AG08395 (cell line): ENCODE data around the gene SCGB1A1.
A peak's percentile ranks its signal among the peaks of the same experiment; 100 is the strongest.

Source experiments
- DNase-seq: peaks from one replicate; pipeline ENCODE4 v3.0.0; 2012; ENCODE audit warnings: mixed read lengths, low spot score

The SCGB1A1 gene

DNA sequence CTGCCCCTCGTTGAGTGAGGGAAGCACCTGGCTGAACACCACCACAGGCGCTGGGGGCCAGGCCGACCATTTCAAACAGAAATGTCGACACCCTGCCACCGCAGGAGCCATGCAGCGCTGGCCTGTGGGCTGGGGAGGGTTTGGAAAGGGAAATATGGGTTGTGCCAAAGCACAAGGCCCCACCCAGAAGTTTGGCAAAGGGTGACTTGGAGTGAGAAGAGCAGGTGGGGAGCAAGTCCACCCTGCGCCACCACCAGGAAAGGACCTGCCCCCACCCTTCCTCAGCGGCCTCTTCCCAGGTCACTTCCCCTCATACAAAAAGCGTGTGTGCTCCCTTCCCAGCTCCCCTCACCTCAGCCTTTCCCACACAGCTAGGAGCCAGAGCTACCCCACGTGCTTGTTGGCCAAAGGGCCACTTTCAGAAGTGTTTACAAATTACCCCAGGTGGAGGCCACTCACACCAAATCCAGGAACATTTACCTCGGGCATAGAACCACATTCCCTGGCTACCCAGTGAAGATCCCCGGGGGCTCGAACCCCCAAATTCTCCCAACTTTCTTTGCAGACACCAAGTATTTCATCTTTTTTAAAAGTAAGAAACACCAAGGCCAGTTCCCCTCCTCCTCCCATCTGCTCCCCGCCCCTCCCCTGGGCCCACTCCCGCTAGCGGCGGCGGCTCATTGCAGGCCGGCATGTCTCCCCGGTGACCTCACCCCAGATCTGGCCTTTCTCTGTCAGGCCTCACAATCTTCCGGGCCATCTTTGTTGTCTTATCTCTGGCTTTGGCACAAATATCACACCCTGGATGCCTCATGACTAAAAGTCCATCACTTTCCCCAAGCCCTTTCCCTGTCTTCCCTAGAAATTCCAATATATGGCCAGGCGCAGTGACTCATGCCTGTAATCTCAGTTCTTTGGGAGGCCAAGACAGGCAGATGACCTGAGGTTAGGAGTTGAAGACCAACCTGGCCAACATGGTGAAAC is 20.5 kb upstream of the SCGB1A1 start:
- DNase-seq, result peak; percentile 40

DNA sequence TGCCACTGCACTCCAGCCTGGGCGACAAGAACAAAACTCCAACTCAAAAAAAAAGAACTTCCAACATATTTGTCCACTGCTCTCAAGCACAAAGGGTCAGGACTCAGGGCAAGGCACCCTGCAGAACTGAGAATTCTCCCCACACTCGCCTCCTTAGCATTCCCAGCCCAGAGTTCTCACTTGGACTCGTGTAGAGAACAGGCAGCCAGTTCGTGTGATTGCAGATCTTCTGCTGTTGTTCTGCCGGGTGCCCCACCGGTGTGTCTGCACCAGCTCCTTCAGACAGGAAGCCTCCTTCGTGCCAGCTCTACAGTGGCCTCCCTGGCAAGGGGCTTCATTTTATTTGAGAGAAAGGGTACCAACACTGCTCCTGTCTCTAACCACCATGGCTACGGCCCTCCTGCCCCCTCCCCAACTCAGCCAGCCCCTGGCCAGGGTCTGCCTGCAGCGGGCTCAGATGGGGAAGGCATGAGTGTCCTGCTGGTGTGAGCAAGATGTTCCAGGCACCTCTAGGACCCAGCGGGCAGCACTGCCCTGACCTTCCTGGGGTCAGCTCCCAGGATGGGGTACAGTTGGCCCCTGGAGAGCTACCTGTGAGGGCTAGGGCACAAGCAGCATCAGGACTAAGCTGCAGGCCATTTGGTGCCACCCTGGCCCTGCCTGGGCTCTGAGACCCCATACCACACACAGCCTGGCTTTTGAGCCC is 19.5 kb upstream of the SCGB1A1 start:
- DNase-seq, result no peak

DNA sequence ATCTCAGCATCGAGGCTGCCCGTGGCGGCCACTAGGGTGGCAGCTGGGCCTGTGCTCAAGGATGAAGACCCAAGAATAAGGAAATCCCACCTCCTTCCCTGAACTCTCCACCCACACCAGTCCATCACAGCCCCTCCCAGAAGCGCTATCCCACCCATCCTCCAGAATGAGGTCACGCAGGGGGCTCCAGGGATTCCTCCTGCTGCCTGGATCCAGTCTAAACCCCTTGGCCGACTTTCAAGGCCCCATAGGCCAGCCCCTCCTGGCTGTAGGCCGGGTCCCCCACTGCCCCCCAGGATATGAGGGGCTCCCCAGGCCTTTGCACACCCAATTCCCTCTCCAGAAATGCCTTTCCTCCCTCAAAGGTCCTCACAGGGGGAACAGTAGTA is 19.0 kb upstream of the SCGB1A1 start:
- no peak for DNase-seq

DNA sequence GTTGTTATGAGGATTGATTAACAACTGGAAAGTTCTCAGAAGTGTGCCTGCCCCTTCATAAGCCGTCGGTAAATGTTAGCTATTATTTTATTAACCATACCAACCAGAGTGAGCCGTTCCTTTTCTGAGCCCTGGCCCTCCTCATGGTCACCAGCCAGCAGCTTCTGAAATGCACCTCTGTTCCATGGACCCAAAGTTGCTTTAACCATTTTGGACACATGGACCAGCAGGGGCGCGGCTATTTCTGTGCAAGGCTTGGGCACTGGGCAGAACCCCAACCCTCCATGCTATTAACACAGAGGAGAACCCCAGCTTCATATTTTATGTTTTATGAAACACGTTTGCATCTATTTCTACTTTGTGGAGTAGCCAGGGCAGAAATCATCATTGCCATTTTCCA is 18.6 kb upstream of the SCGB1A1 start:
- no peak for DNase-seq

DNA sequence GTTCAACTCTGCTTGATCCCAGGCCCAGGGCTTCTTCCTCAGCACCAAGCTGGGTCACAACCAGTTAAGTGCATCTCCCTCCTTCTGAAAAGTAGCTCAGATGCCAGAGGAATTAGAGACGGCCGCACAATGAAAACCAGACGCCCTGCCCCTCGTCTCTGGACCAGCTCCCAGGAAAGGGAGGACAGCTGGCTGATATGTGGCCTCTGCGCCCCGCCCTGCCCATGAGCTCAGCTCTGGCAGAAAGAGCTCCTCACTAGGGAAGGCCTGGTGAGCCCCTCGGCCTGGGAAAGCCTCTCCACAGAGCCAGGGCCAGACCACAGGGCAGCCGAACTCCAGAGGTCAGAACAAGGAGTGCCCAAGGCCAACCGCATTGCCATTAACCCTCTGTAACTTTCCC is 18.1 kb upstream of the SCGB1A1 start:
- DNase-seq, result peak; percentile 97

DNA sequence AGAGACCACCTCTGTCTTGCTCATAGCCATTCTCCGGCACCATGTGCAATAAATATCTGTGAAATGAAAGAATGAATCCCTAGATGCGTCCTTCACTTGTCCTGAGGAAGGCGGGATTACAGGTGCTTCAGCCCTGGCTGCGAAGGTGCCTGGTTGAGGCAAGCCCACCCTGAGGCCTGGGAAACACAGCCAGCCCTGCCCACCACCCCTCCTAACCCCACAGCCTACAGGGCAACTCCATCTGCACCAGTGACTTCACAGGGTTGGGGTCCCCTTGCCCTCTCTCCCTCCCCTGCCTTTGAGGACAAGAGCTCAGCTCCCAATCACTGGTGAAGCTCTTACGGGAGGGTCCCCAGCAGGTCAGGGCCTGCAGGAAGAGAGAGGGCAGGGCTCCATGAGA is 17.5 kb upstream of the SCGB1A1 start:
- no peak for DNase-seq

DNA sequence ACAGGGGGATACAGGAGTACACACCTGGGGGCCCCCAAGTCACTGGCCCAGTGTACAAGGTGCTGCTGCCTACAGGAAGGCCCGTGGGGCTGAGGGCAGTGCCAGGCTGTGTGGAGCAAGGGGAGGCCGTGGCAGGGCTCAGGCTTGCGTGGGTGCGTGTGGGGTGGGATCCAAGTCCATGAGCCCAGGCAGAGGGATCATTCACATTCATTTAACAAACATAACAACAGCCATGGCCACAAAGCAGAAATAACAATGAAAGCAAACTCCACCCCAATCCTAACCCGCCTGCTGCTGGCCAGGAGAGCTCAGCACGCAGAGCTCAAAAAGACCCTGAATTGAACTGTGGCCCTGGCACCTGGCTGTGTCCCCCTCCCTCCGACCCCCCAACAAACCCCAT is 17.0 kb upstream of the SCGB1A1 start:
- no peak for DNase-seq

DNA sequence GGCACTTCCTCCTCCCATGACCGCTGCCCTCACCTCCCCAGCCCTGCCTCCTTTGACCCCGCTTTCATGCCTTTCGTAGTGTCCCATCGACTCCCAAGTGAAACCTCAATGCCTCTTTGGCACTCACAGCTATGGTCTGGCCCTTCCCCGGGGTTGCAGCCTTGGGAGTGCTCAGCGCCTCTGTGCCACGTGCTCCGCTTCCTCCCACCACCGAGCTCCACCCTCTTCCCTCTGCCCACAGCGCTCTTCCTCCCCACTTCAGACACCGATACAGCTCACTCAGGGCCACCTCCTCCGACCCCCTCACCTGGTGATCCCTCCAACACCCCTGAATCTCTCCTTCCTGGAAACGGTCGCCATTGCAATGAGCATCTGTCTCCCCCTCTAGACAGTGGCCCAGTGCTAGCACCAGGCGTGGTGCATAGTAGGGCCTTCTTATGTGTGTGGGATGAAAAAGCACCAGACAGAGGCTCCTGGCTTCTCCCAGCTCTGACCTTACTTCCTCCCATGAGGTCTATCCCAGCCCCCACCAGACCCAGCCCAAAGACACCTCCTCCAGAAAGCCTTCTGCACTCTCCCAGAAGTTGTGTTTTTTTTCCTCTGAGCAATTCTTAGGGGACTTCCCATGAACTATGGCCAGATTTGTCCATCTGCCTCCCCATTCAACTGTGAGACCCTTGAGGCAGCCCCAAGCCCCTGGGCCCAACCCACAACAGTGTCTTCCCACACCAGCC is 16.4 kb upstream of the SCGB1A1 start:
- peak; percentile 61 for DNase-seq

DNA sequence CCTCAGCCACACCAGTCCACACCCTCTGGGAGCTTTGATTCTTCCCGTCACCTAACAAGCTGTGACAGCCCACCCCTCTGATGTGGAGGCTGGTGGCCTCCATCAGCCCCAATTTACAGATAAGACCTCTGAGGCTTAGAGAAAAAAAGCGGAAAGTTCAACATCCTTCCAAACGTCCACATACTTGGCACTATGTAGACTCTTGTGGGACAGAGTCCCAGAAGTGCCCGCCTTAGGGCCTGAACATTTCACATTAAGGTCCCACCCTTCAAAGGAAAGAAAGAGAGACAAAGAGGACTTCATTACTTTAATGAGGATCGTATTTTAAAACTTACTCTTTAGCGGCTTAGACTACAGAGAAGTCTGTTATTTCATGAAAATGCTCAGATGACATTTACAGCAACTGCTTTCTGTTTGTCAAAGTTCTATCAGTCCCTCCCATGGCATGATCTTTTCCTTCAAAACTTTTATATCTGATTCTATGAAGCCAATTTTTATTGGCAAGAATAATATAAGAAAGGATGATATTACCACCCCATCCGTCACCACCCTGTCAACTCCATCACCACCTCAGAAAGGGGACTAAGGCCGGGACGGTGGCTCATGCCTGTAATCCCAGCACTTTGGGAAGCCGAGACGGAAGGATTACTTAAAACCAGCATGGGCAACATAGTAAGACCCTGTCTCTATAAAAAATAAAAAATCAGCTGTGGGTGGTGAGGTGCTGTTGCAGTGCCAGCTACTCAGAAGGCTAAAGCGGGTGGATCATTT is 15.7 kb upstream of the SCGB1A1 start:
- DNase-seq, result no peak

DNA sequence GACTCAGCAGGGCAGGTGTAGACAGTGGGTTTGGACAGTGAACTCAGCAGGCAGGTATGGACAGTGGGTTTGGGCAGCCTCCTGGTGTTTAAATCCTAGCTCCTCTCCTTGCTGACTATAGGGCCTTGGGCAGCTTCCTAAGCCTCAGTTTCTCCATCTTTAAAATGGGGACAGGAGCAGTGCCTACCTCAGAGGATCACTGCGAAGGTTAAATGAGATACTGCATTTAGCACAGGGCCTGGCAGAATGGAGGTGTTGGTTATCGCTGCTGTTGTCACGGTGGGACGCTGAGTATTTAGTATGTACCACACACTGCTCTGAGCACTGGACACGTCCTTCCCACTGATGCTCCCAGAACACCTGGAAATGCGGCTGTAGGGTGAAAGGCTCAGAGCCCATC is 14.4 kb upstream of the SCGB1A1 start:
- no peak for DNase-seq

DNA sequence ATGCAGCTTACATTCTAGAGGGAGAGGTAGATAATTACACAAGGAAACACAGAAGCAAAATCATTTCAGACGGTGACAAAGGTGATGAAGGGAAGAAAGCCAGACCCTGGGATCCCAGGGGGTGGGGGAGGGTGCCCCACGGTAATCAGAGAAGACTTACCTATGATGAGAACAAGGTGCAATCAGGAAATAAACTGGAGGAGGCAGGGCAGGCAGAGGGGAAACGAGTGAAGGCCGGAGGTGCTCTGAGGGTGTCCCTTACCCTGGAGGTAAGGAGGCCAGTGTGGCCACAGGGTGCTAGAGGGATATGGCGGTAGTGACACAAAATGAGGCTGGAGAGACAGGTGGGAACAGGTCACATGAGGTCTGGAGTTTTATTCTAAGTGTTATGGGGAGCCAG is 13.9 kb upstream of the SCGB1A1 start:
- no peak for DNase-seq

DNA sequence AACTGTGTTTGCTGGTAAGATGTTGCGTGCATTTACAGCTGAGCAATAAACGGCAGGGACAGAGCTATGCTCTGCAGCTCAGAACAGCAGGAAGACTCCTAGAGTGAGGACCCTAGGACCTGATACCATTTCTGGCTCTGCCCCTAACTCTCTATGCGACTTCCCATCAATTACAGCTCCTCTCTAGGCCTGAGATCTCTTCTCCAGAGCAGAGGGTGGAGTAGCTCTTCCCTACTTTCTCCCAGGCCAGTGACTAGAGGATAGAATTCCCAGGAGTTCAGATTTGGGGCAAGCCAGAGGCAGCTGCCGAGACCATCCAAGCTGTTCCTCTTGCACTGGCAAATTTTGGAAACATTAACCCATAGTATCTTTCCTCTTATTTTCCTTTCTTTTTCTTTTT is 12.8 kb upstream of the SCGB1A1 start:
- DNase-seq, result no peak

DNA sequence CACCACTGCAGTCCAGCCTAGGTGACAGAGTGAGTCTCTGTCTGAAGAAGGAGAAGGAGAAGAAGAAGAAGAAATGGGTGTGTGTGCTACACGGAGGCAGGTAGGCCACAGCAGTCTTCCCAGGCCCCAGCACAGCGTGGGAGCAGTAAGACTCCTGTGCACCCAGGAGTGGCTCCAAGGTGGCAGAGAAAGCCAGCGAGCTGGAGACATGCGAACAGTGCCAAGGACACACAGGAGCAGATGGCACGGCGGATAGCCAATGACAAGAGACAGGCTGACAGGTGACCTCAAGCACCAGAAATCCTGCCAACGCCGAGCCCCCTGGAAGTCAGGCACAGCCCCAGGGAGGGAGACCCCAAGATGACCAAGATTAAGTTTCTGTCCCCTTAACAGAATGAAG is 9.0 kb upstream of the SCGB1A1 start:
- no peak for DNase-seq

DNA sequence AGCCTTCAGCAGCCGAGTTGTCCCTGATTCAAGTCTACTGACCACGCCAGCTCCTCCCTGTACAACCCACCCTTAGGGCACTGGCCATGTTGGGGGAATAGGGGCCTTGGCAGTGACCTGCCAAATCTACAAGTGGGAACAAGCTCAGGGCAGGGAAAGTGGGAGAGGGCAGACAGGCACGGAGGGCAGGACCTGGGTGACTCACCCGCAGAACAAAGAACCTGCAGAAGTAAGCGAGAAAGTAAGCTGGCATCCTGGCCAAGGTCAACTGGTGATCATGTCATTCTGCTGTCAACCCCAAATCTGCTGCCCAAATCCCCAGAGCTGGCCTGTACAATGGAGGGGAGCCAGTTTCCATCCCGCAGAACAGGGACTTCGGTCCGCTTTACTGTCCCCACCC is 7.9 kb upstream of the SCGB1A1 start:
- no peak for DNase-seq

DNA sequence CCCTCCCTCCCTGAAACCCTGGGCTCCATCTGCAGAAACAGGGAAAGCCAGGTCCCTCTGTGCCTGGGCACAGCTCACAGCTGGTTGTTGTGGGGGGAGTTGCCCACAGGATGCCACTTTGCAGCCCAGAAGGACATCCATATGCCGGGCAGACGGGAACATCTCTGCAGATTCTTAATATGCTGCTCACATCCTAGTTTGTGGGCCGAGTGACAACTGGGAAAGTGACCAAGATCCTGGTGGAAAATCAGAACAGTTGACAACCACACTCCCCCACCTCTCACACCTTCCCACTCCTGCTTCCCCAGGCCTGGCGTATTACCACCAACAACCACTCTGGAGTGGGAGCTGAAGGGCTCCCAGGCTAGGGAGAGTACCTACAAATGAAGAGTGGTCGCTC is 7.3 kb upstream of the SCGB1A1 start:
- no peak for DNase-seq

DNA sequence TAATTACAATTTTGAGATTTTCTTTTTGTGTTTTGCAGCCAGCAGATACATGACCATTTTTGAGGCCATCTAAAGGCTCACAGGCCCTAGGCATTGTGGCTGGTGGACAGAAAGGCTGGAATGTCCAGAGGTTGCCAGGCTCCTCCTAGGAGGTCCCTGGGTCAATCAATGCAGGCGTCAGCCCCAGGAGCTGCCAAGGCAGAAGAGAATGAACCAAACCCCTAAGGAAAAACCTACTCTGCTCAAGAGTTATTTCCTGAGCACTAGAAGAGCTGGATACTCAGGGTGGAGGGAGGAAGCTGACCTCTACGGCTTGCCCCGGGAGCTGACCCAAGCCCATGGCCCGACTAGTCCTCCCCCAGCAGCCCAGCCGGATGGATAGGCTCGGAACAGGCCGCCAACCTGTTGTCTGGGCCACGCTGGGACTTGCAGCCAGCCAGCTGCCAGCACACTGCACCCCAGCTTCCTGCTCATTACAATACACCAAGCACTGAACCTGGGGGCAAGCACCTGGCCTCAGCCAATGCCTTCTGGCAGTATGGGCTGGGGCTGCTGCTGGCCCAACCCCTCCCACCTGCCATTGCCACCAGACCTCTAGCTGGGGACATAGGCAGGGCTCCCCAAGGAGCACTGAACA is 5.7 kb upstream of the SCGB1A1 start:
- DNase-seq, result no peak

DNA sequence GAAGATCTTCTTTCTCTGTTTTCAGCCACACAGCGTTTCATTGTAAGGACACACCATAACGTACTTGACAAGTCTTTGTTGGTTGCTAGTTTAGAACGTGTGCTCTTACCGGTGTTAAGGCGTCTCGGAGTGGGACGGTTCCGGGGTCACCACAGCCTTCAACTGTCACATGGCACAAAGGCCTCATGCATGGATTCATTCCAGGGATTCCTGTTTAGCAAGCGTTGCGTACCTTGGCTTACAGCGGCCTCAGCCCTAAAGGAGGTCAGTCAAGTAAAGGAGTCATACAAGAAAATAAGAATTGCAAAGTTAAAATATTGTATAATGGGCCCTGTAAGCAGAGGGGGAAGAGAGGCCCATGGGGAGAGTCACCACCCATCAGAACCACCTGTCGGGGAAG is 2.2 kb upstream of the SCGB1A1 start:
- no peak for DNase-seq

DNA sequence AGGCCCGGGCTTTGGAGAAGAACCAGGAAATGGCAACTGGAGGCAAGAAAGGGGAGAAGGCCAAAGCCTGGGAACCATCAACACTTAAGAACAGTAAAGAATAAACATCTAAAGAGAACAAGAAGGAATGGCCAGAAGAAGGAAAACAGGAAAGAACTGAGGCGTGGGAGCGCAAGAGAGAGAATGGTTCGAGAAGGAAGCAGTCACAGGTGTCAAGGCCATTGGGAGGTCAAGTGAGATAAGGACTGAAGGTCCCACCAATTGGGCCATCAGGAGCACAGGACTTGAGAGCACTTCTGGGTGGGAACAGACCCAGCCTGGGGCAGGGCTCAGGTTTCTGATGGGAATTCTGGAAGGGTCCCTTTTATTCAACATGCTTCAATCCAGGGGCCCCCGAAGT is 697 bp upstream of the SCGB1A1 start:
- no peak for DNase-seq

DNA sequence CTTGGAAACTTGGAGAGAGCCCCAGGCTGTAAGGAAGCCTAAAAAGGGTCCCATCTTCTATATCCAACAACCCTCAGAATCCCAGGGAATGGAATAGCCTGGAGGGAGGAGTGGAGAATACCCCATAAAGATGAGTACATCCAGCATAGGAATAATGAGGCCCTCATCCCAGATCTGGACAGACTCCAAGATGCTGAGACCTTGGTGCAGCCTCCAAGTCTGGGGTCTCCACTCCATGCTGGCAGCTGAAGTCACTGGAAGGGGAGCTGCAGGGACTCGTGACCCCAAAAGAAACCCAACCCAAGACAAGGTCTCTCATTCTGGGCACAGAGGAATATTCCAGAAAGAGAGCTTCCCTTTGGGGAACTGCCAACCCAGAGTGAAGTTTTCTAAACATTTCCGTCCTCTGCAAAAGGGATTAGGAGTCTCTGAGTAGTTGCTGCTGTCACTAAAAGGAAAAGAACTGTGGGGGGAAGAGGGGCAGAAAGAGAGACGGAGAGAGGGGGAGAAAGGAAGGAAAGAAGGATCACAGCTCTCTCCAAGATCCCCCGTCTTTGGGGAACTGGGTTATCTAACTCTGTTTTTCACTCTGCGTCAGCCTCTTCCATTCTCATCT is 589 bp downstream of the SCGB1A1 start:
- no peak for DNase-seq

DNA sequence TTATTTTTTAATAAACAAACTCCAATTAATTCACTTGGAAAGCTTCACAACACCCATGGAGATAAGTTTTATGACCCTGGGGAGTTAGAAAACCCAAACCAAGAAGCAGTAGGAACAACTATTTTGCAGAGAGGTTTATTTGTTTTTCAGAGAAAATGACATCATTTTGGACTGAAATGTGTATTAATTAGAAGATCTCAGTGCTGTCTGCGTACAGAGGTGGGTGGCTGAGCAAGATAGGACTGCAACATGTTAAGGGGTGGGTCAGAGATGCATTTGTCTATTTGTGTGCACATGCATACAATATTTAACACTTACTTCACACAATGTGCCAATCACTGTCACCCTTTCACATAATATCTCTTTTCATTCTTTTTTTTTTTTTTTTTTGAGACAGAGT is 1.1 kb downstream of the SCGB1A1 start:
- no peak for DNase-seq

DNA sequence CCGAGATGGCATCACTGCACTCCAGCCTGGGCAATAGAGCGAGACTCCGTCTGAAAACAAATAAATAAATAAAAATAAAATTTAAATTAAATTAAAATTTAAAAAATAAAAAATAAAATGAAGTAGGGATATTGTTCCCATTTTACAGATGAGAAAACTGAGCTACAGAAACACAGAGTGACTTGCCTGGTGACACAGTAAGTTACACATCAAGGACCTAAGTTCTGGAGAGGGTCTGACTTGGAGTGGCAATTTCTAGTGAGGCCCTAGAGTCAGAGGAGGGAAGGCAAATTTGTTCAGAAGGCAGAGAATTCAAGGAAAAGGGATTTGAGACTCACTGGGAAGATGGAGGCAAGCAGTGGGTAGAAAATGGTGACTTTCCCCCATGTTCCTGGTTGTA is 2.0 kb downstream of the SCGB1A1 start:
- no peak for DNase-seq
